T-helper 2 cell treated with Interferon-gamma antibody and Interleukin-4, amounts not matched to agents 100 ng/mL and 5 ng/mL, for 36 hours (primary cell): Measurements from ENCODE around the gene CORO1C. TPM values are rescaled to one million over a fixed set of nuclear protein-coding genes. Genes with fewer than 3 reads are reported as not detected.
"Not testable (repeated sequence)": the region's sequence is repeated elsewhere in the genome, so short reads cannot be mapped to it uniquely, and the experiment has no call there.

ENCODE experiments used
- intact Hi-C: fragments of 100-400 bp; cut with micrococcal nuclease; formaldehyde crosslinking; loops from one replicate; pipeline ENCODE4 v1.15.1; 2023
- total RNA-seq: library from RNA; stranded (reverse); gene quantifications from 2 replicates; pipeline ENCODE4 v1.2.3, GENCODE V29; 2022

Gene CORO1C
- total RNA-seq, 1 donor from 2014 or later = 47.7 TPM

GRCh38 chr12:108679106-108679681, 52.1 kb downstream of the CORO1C start:
- intact Hi-C loops = no loop called here

GRCh38 chr12:108678104-108678730, 53.1 kb downstream of the CORO1C start:
- intact Hi-C loops = no loop called here

GRCh38 chr12:108677381-108677780, 53.9 kb downstream of the CORO1C start:
- intact Hi-C loops = no loop called here

GRCh38 chr12:108676707-108677106, 54.6 kb downstream of the CORO1C start:
- intact Hi-C loops = no loop called here

GRCh38 chr12:108675792-108676191, 55.5 kb downstream of the CORO1C start:
- intact Hi-C loops = no loop called here

GRCh38 chr12:108672054-108672453, 59.3 kb downstream of the CORO1C start:
- intact Hi-C loops = no loop called here

GRCh38 chr12:108671110-108671509, 60.2 kb downstream of the CORO1C start:
- intact Hi-C loops = no loop called here

- intact Hi-C loops = no loop called here
Observed at GRCh38 chr12:108670066-108670631, 61.2 kb downstream of the CORO1C start.

- intact Hi-C loops = loop anchor here (10.0 kb wide), 1 partner anchor 426 kb away; the partner anchor contains the start of genes ALKBH2 and UNG
Observed at GRCh38 chr12:108668542-108668941, 62.8 kb downstream of the CORO1C start.

- intact Hi-C loops = loop anchor here (10.0 kb wide), 1 partner anchor 427 kb away; the partner anchor contains the start of genes ALKBH2 and UNG
Observed at GRCh38 chr12:108668063-108668462, 63.3 kb downstream of the CORO1C start.

- intact Hi-C loops = loop anchor here (10.0 kb wide), 1 partner anchor 427 kb away; the partner anchor contains the start of genes ALKBH2 and UNG
Observed at GRCh38 chr12:108667349-108667748, 64.0 kb downstream of the CORO1C start.

GRCh38 chr12:108666401-108666881, 64.9 kb downstream of the CORO1C start:
- intact Hi-C loops = loop anchor here (10.0 kb wide), 1 partner anchor 428 kb away; the partner anchor contains the start of genes ALKBH2 and UNG

GRCh38 chr12:108665608-108666202, 65.6 kb downstream of the CORO1C start:
- intact Hi-C loops = loop anchor here (1.0 to 10.0 kb wide), 4 partner anchors 25 to 429 kb away; partner anchors contain the start of genes ALKBH2, CORO1C and UNG

- intact Hi-C loops = loop anchor here (1.0 to 10.0 kb wide), 6 partner anchors 26 to 430 kb away; partner anchors contain the start of genes ALKBH2, CORO1C and UNG
Observed at GRCh38 chr12:108664338-108665258, 66.7 kb downstream of the CORO1C start.

- intact Hi-C loops = loop anchor here (1.0 to 10.0 kb wide), 5 partner anchors 27 to 431 kb away; partner anchors contain the start of genes ALKBH2, CORO1C and UNG
Observed at GRCh38 chr12:108663324-108664015, 67.8 kb downstream of the CORO1C start.

GRCh38 chr12:108658115-108658514, 73.2 kb downstream of the CORO1C start:
- intact Hi-C loops = not testable (repeated sequence)

GRCh38 chr12:108657130-108657745, 74.1 kb downstream of the CORO1C start:
- intact Hi-C loops = no loop called here

- intact Hi-C loops = not testable (repeated sequence)
Observed at GRCh38 chr12:108656247-108656646, 75.1 kb downstream of the CORO1C start.

- intact Hi-C loops = not testable (repeated sequence)
Observed at GRCh38 chr12:108655812-108656175, 75.5 kb downstream of the CORO1C start.
